Measurements from ENCODE around the gene TXNL4B.

DNA sequence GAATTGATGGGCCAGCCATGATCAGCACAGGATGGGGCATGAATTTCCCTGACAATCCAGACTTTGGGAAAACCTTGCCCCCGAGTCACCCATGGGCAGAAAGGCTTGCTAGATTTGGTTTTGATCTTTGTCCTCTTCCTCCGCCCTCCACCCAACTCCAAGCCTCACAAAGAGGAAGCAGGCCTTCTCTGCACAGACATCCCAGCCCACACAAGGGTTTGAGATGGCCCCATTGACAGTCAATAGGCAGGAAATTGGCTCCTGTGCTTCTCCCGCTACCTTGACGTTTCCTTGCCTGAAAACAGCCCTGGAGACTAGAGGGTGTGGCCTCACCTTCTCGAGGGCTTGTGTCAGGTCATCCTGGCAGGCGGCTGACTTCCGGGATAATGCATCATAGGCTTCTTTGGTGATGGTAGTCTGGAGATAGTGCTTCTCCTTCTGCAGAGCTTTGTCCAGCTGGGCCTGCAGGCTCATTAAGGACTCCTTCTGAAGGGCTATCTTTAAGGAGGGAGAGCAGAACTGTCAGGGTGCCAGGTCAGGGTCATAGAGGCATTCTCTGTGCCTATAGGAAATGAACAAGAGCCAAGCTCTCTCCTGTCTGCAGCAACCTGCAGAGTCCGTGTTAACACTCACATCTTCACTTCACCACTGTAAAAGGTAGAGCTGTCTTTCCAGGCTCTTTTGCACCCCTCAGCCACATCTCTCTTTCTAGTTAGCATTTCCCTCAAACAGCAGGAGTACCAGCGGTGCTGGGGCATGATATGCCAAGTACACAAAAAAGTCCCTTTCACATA lies 32.4 kb upstream of the TXNL4B start:
- TF ChIP-seq, protein P1, sequence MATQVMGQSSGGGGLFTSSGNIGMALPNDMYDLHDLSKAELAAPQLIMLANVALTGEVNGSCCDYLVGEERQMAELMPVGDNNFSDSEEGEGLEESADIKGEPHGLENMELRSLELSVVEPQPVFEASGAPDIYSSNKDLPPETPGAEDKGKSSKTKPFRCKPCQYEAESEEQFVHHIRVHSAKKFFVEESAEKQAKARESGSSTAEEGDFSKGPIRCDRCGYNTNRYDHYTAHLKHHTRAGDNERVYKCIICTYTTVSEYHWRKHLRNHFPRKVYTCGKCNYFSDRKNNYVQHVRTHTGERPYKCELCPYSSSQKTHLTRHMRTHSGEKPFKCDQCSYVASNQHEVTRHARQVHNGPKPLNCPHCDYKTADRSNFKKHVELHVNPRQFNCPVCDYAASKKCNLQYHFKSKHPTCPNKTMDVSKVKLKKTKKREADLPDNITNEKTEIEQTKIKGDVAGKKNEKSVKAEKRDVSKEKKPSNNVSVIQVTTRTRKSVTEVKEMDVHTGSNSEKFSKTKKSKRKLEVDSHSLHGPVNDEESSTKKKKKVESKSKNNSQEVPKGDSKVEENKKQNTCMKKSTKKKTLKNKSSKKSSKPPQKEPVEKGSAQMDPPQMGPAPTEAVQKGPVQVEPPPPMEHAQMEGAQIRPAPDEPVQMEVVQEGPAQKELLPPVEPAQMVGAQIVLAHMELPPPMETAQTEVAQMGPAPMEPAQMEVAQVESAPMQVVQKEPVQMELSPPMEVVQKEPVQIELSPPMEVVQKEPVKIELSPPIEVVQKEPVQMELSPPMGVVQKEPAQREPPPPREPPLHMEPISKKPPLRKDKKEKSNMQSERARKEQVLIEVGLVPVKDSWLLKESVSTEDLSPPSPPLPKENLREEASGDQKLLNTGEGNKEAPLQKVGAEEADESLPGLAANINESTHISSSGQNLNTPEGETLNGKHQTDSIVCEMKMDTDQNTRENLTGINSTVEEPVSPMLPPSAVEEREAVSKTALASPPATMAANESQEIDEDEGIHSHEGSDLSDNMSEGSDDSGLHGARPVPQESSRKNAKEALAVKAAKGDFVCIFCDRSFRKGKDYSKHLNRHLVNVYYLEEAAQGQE (IDR thresholded peaks at IDR 0.05; ENCODE audit: insufficient read depth in 1 of 2, low read depth in 2 of 2, low read length in 2 of 2): no peak
- no peak for TF ChIP-seq TAF1 (IDR thresholded peaks at IDR 0.05; ENCODE audit: borderline replicate concordance, insufficient read depth, low read length)
- TF ChIP-seq POLR2AphosphoS5 (IDR thresholded peaks at IDR 0.05; ENCODE audit: low read depth, low read length): no peak
- TF ChIP-seq SIN3A (IDR thresholded peaks at IDR 0.05; ENCODE audit: borderline replicate concordance, insufficient read depth, low read length): no peak
- TF ChIP-seq FOXP2 (optimal IDR thresholded peaks at IDR 0.05; ENCODE audit: borderline replicate concordance, extremely low read depth, extremely low read length, insufficient read depth): no peak
